Ishikawa (cell line): Measurements from ENCODE around the gene SRGAP1.

Experiments used
- CEBPB ChIP-seq: IDR thresholded peaks from 2 replicates; pipeline ENCODE4 v1.6.1; 2012
- CREB1 ChIP-seq: IDR thresholded peaks from 2 replicates; pipeline ENCODE4 v1.6.1; 2012; ENCODE audit warnings: low read depth
- EGR1 ChIP-seq: IDR thresholded peaks from 2 replicates; pipeline ENCODE4 v1.6.1; 2012
- EP300 ChIP-seq: IDR thresholded peaks from 2 replicates; pipeline ENCODE4 v1.6.1; 2012; ENCODE audit warnings: borderline replicate concordance
- FOXM1 ChIP-seq: IDR thresholded peaks from 2 replicates; pipeline ENCODE4 v1.6.1; 2012; ENCODE audit warnings: low read depth, borderline replicate concordance
- NFIC ChIP-seq: IDR thresholded peaks from 2 replicates; pipeline ENCODE4 v1.6.1; 2012
- RAD21 ChIP-seq: IDR thresholded peaks from 2 replicates; pipeline ENCODE4 v1.6.1; 2012; ENCODE audit warnings: low read depth
- TAF1 ChIP-seq: IDR thresholded peaks from 2 replicates; pipeline ENCODE4 v1.6.1; 2012; ENCODE audit warnings: low read depth, mild to moderate bottlenecking
- TCF12 ChIP-seq: IDR thresholded peaks from 2 replicates; pipeline ENCODE4 v1.6.1; 2012; ENCODE audit warnings: low read depth
- TEAD4 ChIP-seq: IDR thresholded peaks from 2 replicates; pipeline ENCODE4 v1.6.1; 2012
- YY1 ChIP-seq: IDR thresholded peaks from 2 replicates; pipeline ENCODE4 v1.6.1; 2012; ENCODE audit warnings: low read depth
- ZBTB7A ChIP-seq: IDR thresholded peaks from 2 replicates; pipeline ENCODE4 v1.6.1; 2012; ENCODE audit warnings: low read depth
- TF ChIP-seq, protein P1 (sequence below): IDR thresholded peaks from 2 replicates; pipeline ENCODE4 v1.6.1; 2012
- TF ChIP-seq, protein P2 (sequence below): IDR thresholded peaks from 2 replicates; pipeline ENCODE4 v1.6.1; 2012
- TF ChIP-seq, protein P3 (sequence below): IDR thresholded peaks from 2 replicates; pipeline ENCODE4 v1.6.1; 2012; ENCODE audit warnings: low read depth, mild to moderate bottlenecking

SRGAP1 gene

DNA sequence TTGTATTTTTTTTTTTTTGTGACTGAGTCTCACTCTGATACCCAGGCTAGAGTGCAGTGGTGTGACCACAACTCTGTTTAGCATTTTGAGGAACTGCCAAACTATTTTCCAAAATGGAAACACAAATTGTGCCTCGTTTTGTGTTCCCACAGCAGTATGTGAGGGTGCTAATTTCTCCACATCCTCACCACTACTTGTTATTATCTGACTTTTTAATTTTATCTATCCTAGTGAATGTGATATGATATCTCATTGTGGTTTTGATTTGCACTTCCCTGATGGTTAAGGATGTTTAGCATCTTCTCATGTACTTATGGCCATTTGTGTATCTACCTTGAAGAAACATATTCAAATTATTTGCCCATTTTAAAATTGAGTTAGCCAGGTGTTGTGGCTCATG lies 62.4 kb downstream of the SRGAP1 start:
- TF ChIP-seq FOXM1 (no peak), ZBTB7A (no peak), CREB1 (no peak)

DNA sequence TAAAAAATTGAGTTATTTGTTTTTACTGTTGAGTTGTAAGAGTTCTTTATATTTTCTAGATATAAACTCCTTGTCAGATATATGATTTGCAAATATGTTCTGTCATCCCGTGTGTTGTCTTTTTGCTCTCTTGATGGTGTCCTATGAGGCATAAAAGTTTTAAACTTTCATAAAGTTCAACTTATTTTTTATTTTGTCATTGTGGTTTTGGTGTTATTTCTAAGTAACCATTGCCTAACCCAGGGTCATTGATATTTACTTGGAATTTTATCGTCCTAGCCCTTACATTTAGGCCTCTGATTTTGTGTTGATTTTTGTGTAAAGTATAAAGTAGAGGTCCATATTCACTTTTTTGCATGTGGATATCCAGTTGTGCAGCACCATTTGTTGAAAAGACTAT lies 63.1 kb downstream of the SRGAP1 start:
- TF ChIP-seq, protein P1, sequence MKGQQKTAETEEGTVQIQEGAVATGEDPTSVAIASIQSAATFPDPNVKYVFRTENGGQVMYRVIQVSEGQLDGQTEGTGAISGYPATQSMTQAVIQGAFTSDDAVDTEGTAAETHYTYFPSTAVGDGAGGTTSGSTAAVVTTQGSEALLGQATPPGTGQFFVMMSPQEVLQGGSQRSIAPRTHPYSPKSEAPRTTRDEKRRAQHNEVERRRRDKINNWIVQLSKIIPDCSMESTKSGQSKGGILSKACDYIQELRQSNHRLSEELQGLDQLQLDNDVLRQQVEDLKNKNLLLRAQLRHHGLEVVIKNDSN: no peak
- TF ChIP-seq CREB1 (no peak), ZBTB7A (no peak), CEBPB (no peak), TAF1 (no peak), TEAD4 (no peak), RAD21 (no peak), EGR1 (no peak), EP300 (no peak), TCF12 (no peak), NFIC (no peak), YY1 (no peak), FOXM1 (no peak)
- TF ChIP-seq, protein P2, sequence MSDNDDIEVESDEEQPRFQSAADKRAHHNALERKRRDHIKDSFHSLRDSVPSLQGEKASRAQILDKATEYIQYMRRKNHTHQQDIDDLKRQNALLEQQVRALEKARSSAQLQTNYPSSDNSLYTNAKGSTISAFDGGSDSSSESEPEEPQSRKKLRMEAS: no peak
- TF ChIP-seq, protein P3, sequence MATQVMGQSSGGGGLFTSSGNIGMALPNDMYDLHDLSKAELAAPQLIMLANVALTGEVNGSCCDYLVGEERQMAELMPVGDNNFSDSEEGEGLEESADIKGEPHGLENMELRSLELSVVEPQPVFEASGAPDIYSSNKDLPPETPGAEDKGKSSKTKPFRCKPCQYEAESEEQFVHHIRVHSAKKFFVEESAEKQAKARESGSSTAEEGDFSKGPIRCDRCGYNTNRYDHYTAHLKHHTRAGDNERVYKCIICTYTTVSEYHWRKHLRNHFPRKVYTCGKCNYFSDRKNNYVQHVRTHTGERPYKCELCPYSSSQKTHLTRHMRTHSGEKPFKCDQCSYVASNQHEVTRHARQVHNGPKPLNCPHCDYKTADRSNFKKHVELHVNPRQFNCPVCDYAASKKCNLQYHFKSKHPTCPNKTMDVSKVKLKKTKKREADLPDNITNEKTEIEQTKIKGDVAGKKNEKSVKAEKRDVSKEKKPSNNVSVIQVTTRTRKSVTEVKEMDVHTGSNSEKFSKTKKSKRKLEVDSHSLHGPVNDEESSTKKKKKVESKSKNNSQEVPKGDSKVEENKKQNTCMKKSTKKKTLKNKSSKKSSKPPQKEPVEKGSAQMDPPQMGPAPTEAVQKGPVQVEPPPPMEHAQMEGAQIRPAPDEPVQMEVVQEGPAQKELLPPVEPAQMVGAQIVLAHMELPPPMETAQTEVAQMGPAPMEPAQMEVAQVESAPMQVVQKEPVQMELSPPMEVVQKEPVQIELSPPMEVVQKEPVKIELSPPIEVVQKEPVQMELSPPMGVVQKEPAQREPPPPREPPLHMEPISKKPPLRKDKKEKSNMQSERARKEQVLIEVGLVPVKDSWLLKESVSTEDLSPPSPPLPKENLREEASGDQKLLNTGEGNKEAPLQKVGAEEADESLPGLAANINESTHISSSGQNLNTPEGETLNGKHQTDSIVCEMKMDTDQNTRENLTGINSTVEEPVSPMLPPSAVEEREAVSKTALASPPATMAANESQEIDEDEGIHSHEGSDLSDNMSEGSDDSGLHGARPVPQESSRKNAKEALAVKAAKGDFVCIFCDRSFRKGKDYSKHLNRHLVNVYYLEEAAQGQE: no peak

DNA sequence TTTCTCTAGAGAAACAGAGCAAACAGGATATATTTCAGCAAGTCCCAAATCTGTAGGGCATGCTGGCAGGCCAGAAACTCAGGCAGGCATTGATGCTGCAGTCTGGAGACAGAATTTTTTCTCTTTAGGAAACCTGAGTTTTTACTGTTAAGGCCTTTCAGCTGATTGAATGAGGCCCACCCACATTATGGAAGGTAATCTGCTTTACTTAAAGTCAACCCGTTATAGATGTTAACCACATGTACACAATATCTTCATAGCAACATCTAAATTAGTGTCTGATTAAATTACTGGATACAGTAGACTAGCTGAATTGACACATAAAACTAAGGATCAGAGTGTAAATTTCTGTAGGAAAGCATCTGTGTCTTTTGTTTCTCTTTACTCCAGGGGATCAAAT lies 65.2 kb downstream of the SRGAP1 start:
- TF ChIP-seq EGR1: no peak
- TF ChIP-seq, protein P3: no peak
- no peak for TF ChIP-seq NFIC
- no peak for TF ChIP-seq EP300
- TF ChIP-seq, protein P2: no peak
- no peak for TF ChIP-seq RAD21
- TF ChIP-seq, protein P1: no peak
- TF ChIP-seq YY1: no peak
- no peak for TF ChIP-seq ZBTB7A
- no peak for TF ChIP-seq TAF1
- no peak for TF ChIP-seq FOXM1
- no peak for TF ChIP-seq TCF12
- TF ChIP-seq CEBPB: no peak
- TF ChIP-seq CREB1: no peak
- TF ChIP-seq TEAD4: no peak

DNA sequence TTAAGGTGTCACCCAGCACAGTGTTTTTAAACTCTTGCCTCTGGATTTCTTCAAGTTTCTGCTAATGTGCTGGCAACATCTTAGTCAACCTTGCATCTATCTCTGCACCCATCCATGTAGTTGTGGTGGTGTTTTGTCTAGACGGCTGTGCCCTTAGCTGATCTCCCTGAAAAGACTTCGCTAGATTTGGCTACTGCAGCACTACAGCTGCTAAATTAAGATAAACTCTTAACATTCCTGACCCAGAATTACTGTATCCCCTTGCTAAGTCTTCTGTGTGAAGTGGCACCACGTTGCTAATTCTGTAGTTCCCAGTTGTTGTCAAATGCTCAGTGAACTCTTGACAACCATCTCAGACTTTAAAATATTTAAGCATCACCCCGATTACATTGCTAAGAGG lies 66.8 kb downstream of the SRGAP1 start:
- TF ChIP-seq NFIC: no peak
- TF ChIP-seq EP300: no peak
- TF ChIP-seq TAF1: no peak
- TF ChIP-seq CREB1: no peak
- TF ChIP-seq TEAD4: no peak
- no peak for TF ChIP-seq ZBTB7A
- no peak for TF ChIP-seq RAD21
- TF ChIP-seq YY1: no peak
- TF ChIP-seq TCF12: no peak
- TF ChIP-seq, protein P1: no peak
- no peak for TF ChIP-seq FOXM1
- TF ChIP-seq, protein P3: no peak
- TF ChIP-seq CEBPB: no peak
